ENCODE data around the gene SIGLEC10. TPM values are rescaled to one million over a fixed set of nuclear protein-coding genes. Genes with fewer than 3 reads are reported as not detected.

SIGLEC10 gene
- total RNA-seq, 1 donor from 2014 or later, result 0.38 TPM

- Histone ChIP-seq H3K4me1 (no peaks in the 10 kb centered on the region), H3K4me3 (peak overlapping the region; percentile 35), H3K36me3 (no peaks in the 10 kb centered on the region), H3K27ac (replicated peaks) (no peak overlapping the region), H3K27me3 (ENCODE audit: low read depth) (peaks cover 87% of the 10 kb centered on the region), H3K9me3 (replicated peaks) (no peaks in the 10 kb centered on the region)
- no peak for TF ChIP-seq CTCF (IDR thresholded peaks at IDR 0.05; ENCODE audit: borderline replicate concordance)
- no peak for DNase-seq
- intact Hi-C loops (cut with micrococcal nuclease), result no loop called here
Observed at GRCh38 chr19:51460164-51460992, 42.9 kb upstream of the SIGLEC10 start.

DNA sequence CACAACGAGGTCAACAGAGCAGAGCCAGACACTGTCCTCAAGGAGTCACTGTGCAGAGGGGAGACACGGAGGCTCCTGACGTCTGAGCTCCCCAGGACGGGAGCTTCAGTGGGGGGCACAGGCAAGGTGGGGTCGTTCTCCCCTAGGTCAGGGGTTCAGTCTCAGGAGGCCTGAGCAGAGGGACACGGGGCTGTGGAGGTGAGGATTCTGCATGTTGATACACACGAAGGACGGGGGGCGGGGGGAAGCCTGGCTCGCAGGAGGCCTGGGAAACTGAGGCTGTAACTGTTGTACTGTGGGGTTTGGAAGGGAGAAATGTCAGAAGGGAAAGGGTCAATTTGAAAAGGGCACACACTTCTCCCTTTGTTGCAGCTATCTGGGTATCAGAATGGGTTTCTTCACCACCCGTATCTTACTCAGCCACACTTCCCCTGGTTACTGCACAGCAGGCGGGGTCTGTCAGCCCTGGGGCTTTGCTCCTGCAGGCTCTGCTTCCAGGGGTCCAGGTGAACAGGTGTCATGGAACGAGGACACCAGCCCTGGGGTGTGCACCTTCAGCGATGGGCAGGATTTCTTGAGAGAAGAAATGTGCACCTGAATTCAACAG is 41.6 kb upstream of the SIGLEC10 start:
- no peaks in the 10 kb centered on the region for H3K9me3 ChIP-seq (replicated peaks)
- H3K36me3 ChIP-seq, result no peaks in the 10 kb centered on the region
- no peak overlapping the region for H3K27ac ChIP-seq (replicated peaks)
- TF ChIP-seq CTCF (IDR thresholded peaks at IDR 0.05; ENCODE audit: borderline replicate concordance), result no peak
- peaks cover 87% of the 10 kb centered on the region for H3K27me3 ChIP-seq (ENCODE audit: low read depth)
- intact Hi-C loops (cut with micrococcal nuclease), result no loop called here
- H3K4me1 ChIP-seq, result no peaks in the 10 kb centered on the region
- no peak overlapping the region for H3K4me3 ChIP-seq
- DNase-seq, result no peak

GRCh38 chr19:51458051-51458645 is 40.7 kb upstream of the SIGLEC10 start, which contains the start of gene SIGLEC8:
Gene SIGLEC8 (minus strand): TSS chr19:51458454. CDS start chr19:51458387, 67 bp downstream.
- no peaks in the 10 kb centered on the region for H3K4me1 ChIP-seq
- H3K4me3 ChIP-seq, result no peak within 1 kb of the TSS
- no peaks in the 10 kb centered on the region for H3K9me3 ChIP-seq (replicated peaks)
- TF ChIP-seq CTCF (IDR thresholded peaks at IDR 0.05; ENCODE audit: borderline replicate concordance), result no peak
- H3K36me3 ChIP-seq, result no peaks in the 10 kb centered on the region
- DNase-seq, result no peak
- intact Hi-C loops (cut with micrococcal nuclease), result no loop called here
- peaks cover 93% of the 10 kb centered on the region for H3K27me3 ChIP-seq (ENCODE audit: low read depth)
- no peak within 1 kb of the TSS for H3K27ac ChIP-seq (replicated peaks)

DNA sequence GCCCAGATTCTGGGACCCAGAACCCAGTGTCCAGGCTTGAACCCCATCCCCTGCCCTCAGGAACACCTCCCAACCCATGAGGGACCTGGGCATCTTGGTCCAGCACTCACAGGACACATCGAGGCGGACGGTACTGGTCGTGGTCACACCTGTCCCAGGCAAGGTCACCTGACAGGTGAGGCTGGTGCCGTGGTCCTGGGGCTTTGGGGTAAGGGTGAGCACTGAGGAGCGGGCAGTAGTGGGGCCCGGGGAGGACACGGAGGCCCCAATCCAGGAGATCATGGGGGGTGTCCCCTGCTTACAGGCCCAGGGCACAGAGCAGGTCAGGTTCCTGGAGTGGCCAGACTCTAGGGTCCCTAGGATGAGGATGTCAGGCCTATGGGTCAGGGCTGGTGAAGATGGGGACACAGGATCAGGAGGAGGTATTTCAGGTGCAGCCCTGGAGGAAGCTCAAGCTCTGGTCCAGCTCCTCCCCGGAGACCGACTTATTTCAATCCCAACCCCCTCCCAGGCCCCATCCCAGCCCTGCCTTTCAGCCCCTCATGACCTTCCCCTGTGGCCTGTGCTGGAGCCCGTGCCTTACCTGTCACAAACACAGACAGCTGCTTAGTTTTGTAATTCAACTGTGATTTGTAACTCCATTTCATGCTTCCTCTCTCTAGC is 40.0 kb upstream of the SIGLEC10 start:
- H3K4me3 ChIP-seq, result no peak overlapping the region
- no peaks in the 10 kb centered on the region for H3K9me3 ChIP-seq (replicated peaks)
- intact Hi-C loops (cut with micrococcal nuclease), result no loop called here
- peaks cover 93% of the 10 kb centered on the region for H3K27me3 ChIP-seq (ENCODE audit: low read depth)
- DNase-seq, result no peak
- H3K36me3 ChIP-seq, result no peaks in the 10 kb centered on the region
- H3K27ac ChIP-seq (replicated peaks), result no peak overlapping the region
- no peaks in the 10 kb centered on the region for H3K4me1 ChIP-seq
- TF ChIP-seq CTCF (IDR thresholded peaks at IDR 0.05; ENCODE audit: borderline replicate concordance), result no peak

DNA sequence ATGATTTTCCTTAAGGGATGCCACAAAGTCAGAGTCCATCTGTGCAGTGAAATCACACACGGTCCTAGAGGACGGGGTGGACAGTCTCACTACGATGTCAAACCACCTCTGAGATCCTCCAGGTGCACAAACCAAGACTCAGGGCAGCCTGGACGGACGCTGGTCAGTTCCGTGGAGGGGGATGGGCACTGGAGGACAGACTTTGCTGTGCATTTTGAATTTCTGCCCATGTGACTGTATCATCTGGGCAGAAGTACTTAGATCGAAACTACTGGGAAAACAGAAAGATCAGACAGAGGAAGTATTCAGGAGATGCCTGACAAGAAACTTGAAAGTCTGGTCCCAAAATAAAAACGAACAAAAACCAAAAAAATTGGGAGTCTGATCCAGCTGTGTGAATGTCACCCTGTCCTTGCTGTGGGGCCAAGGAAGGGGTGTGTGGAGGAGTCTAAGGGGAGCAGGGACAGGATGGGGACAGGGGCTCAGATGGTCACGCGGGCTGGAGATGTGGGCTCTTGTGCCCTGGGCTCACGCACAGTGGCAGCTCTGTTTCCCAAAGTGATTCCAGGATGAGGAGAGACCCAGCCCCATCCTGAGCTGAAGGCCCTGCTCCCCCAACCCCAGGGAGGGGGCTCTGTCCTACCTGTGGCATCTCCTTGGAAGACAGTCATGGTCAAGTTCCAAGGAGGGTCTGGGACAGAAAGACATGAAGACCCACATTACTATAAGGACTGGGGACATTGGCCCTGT is 39.3 kb upstream of the SIGLEC10 start:
- TF ChIP-seq CTCF (IDR thresholded peaks at IDR 0.05; ENCODE audit: borderline replicate concordance), result no peak
- Histone ChIP-seq H3K27me3 (ENCODE audit: low read depth) (peaks cover 92% of the 10 kb centered on the region), H3K27ac (replicated peaks) (no peak overlapping the region), H3K36me3 (no peaks in the 10 kb centered on the region), H3K9me3 (replicated peaks) (no peaks in the 10 kb centered on the region), H3K4me1 (no peaks in the 10 kb centered on the region), H3K4me3 (no peak overlapping the region)
- intact Hi-C loops (cut with micrococcal nuclease), result no loop called here
- DNase-seq, result no peak

All from left ventricle myocardium inferior (tissue), 1 donor.